SU-DHL-6 (cell line): ENCODE measurements around the gene CKS1B.

Experiments used
- H2AFZ ChIP-seq: fragments of 200-600 bp; sonication (generic); 2 replicates; pipeline ENCODE4 v1.6.1; 2014; ENCODE audit warnings: low read depth, mild to moderate bottlenecking, moderate library complexity, mixed read lengths, antibody characterized with exemption, low read length; ENCODE audit not compliant: severe bottlenecking
- H3F3A ChIP-seq: fragments of 200-600 bp; shearing (Covaris generic); 2 replicates; pipeline ENCODE4 v1.6.0; 2016; ENCODE audit warnings: antibody characterized with exemption, mild to moderate bottlenecking; ENCODE audit not compliant: insufficient read depth
- H3K27ac ChIP-seq: fragments of 200-600 bp; sonication (generic); 2 replicates; pipeline ENCODE4 v1.5.1; 2016; ENCODE audit warnings: low read depth, mild to moderate bottlenecking, low read length, moderate library complexity, mixed read lengths
- H3K27me3 ChIP-seq: fragments of 200-600 bp; sonication (generic), shearing (Covaris generic); 2 replicates; pipeline ENCODE4 v1.6.0; 2014; ENCODE audit warnings: mild to moderate bottlenecking, low read length
- H3K36me3 ChIP-seq: fragments of 200-600 bp; sonication (generic); 2 replicates; pipeline ENCODE4 v1.6.1; 2014; ENCODE audit warnings: mild to moderate bottlenecking, low read length, mixed read lengths
- H3K4me2 ChIP-seq: fragments of 300-600, 200-600 bp; shearing (Covaris generic), sonication (generic); 2 replicates; pipeline ENCODE4 v1.6.0; 2014; ENCODE audit warnings: low read length, low read depth, mild to moderate bottlenecking; ENCODE audit not compliant: poor library complexity, severe bottlenecking
- H3K4me3 ChIP-seq: fragments of 200-600 bp; sonication (generic); 2 replicates; pipeline ENCODE4 v1.5.1; 2014; ENCODE audit warnings: antibody characterized with exemption, low read length, mild to moderate bottlenecking, mixed read lengths; ENCODE audit not compliant: insufficient read depth, poor library complexity, severe bottlenecking
- H3K79me2 ChIP-seq: fragments of 200-600 bp; sonication (generic); 2 replicates; pipeline ENCODE4 v1.6.1; 2014; ENCODE audit warnings: mild to moderate bottlenecking, low read length, moderate library complexity; ENCODE audit not compliant: insufficient read depth
- H3K9ac ChIP-seq: fragments of 200-600 bp; sonication (generic); 2 replicates; pipeline ENCODE4 v1.7.0; 2014; ENCODE audit warnings: mild to moderate bottlenecking, low read length
- H3K9me2 ChIP-seq: fragments of 200-600 bp; sonication (generic); replicated peaks from 2 replicates; pipeline ENCODE4 v1.6.1; 2014; ENCODE audit warnings: low read length; ENCODE audit not compliant: insufficient read depth
- H3K9me3 ChIP-seq: fragments of 200-600 bp; sonication (generic); 2 replicates; pipeline ENCODE4 v1.6.1; 2014; ENCODE audit warnings: low read length, mixed read lengths; ENCODE audit not compliant: insufficient read depth
- H4K20me1 ChIP-seq: fragments of 200-600 bp; sonication (generic); 2 replicates; pipeline ENCODE4 v1.6.1; 2014; ENCODE audit warnings: low read depth, mild to moderate bottlenecking, antibody characterized with exemption, low read length, moderate library complexity, mixed read lengths
- CTCF ChIP-seq: fragments of 200-600 bp; sonication (generic); IDR thresholded peaks from one replicate; pipeline ENCODE4 v1.5.1; 2017; ENCODE audit warnings: antibody characterized with exemption, mild to moderate bottlenecking, low read length, moderate library complexity; ENCODE audit not compliant: insufficient read depth, poor library complexity, severe bottlenecking
- EZH2phosphoT487 ChIP-seq: fragments of 200-600 bp; sonication (generic), shearing (Covaris generic); conservative IDR thresholded peaks from 2 replicates; pipeline ENCODE4 v1.6.1; 2018; ENCODE audit warnings: mild to moderate bottlenecking, antibody characterized with exemption, low read length, moderate library complexity, mixed read lengths

The CKS1B gene

GRCh38 chr1:154958681-154959425 lies 15.6 kb upstream of the CKS1B start:
- no peaks in the 10 kb centered on the region for H3K9me2 ChIP-seq
- peaks cover 12% of the 10 kb centered on the region for H3K79me2 ChIP-seq
- no peak overlapping the region for H3K4me3 ChIP-seq
- H3K9ac ChIP-seq = no peak overlapping the region
- H3F3A ChIP-seq = peaks cover 32% of the 10 kb centered on the region
- TF ChIP-seq CTCF = no peak
- no peak for TF ChIP-seq EZH2phosphoT487
- peaks cover 3% of the 10 kb centered on the region; the same call in 1 of the 2 replicates for H3K36me3 ChIP-seq
- H3K9me3 ChIP-seq = no peaks in the 10 kb centered on the region
- H4K20me1 ChIP-seq = no peaks in the 10 kb centered on the region
- no peak overlapping the region for H3K27ac ChIP-seq
- no peaks in the 10 kb centered on the region for H3K27me3 ChIP-seq
- H3K4me2 ChIP-seq = no peak overlapping the region
- H2AFZ ChIP-seq = no peak overlapping the region

- Histone ChIP-seq H3K4me3 (no peak overlapping the region), H3F3A (peaks cover 37% of the 10 kb centered on the region), H3K9me3 (no peaks in the 10 kb centered on the region), H3K27ac (no peak overlapping the region), H3K9me2 (no peaks in the 10 kb centered on the region), H3K36me3 (peaks cover 3% of the 10 kb centered on the region; the same call in 1 of the 2 replicates), H3K79me2 (peaks cover 12% of the 10 kb centered on the region), H4K20me1 (no peaks in the 10 kb centered on the region), H3K4me2 (no peak overlapping the region), H3K9ac (no peak overlapping the region), H2AFZ (no peak overlapping the region), H3K27me3 (no peaks in the 10 kb centered on the region)
- TF ChIP-seq CTCF = no peak
- no peak for TF ChIP-seq EZH2phosphoT487
Observed at GRCh38 chr1:154959426-154959780, 15.1 kb upstream of the CKS1B start.

- H3K79me2 ChIP-seq = peaks cover 12% of the 10 kb centered on the region
Observed at GRCh38 chr1:154960446-154961136, 13.9 kb upstream of the CKS1B start.

More at GRCh38 chr1:154960446-154961136, 13.9 kb upstream of the CKS1B start:
- Histone ChIP-seq H3K4me2 (peak overlapping the region; percentile 72), H4K20me1 (no peaks in the 10 kb centered on the region), H3K27me3 (no peaks in the 10 kb centered on the region), H3K27ac (peak overlapping the region; percentile 91), H3K9me2 (no peaks in the 10 kb centered on the region), H3K4me3 (peak overlapping the region; percentile 82), H3K36me3 (peaks cover 3% of the 10 kb centered on the region; the same call in 1 of the 2 replicates), H3K9ac (peak overlapping the region; percentile 96), H3K9me3 (no peaks in the 10 kb centered on the region), H3F3A (peaks cover 36% of the 10 kb centered on the region), H2AFZ (no peak overlapping the region)
- TF ChIP-seq CTCF (no peak), EZH2phosphoT487 (no peak)
